ENCODE measurements around the gene ARIH1. TPM values are rescaled to one million over a fixed set of nuclear protein-coding genes. Genes with fewer than 3 reads are reported as not detected.

The ARIH1 gene
- total and polyA plus RNA-seq, 10 of the 15 experiments (the other 5 are each of a cell fraction or from before 2014, with no cell fraction given) = 14.7 to 99.5 (median 26.5) TPM

DNA sequence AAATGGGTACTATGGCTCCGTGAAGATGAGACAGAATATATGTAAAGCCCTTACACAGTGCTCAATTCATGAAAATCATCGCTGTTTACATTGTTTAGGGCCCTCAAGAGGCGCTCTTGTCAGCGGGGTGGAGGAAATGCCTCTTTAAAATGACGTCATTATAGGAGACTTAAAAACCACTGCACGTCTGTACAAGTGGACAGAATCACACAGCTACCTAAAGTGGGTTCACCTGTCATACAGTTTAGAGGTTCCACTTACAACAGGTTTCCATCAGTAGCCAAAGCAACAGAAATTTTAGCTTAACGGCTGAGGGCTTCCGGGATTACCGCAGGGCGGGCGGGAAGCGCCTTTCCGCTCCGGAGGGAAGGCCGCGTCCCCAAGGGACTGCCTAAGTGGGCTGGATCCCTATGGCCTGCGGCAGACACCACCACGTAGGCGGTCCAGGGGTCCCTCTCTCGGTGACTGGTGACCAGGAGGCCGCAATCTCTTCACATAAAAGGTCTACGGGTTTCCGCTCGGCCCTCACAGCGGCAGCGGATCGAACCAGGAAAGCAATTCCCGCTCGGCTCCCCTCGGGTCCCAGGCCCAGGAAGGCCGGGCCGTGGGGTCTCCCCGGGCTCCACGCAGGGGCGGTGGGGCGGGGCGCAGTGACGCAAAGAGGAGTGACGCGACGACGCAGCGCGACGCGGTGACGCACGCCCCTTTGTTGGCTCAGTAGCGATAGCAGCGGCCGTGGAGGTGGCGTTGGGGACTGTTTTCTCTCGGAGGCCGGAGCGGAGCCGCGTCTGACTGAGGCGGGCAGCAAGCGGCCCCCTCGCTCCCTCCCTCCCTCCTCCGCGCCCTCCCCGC is at the start of gene ARIH1 (continued):
- TF ChIP-seq ZNF622 (IDR thresholded peaks at IDR 0.05) (no peak), EP300 (IDR thresholded peaks at IDR 0.05; ENCODE audit: borderline replicate concordance in 1 of 2, control insufficient read depth in 1 of 2, low read depth in 2 of 2, low read length in 2 of 2) (peak in 1 of 2 experiments; percentile 63; a peak in 1 of 4 replicates), MTA2 (IDR thresholded peaks at IDR 0.05; ENCODE audit: low read depth) (peak; percentile 56; the same call in 1 of the 2 replicates), ZNF24 (IDR thresholded peaks at IDR 0.05) (0 out of 2 replicates have a peak, but pooled peaks have one; percentile 8), WRNIP1 (IDR thresholded peaks at IDR 0.05; ENCODE audit: borderline replicate concordance, low read depth, low read length) (no peak), NBN (IDR thresholded peaks at IDR 0.05) (peak; percentile 94), PAX8 (IDR thresholded peaks at IDR 0.05) (no peak), RBBP5 (conservative IDR thresholded peaks at IDR 0.05) (no peak), ZSCAN29 (IDR thresholded peaks at IDR 0.05) (peak; percentile 23; the same call in 1 of the 2 replicates), POLR2A (IDR thresholded peaks at IDR 0.05; ENCODE audit: low read depth, low read length) (peak; percentile 97), NR2F1 (conservative IDR thresholded peaks at IDR 0.05) (no peak), NR2C2 (IDR thresholded peaks at IDR 0.05; ENCODE audit: borderline replicate concordance, control insufficient read depth, insufficient read length, low read depth) (no peak), NFYA (IDR thresholded peaks at IDR 0.05; ENCODE audit: borderline replicate concordance, low read depth, low read length) (no peak), SMC3 (IDR thresholded peaks at IDR 0.05; ENCODE audit: borderline replicate concordance, low read length) (no peak), BCL3 (IDR thresholded peaks at IDR 0.05; ENCODE audit: borderline replicate concordance, insufficient read depth, low read depth, low read length, poor library complexity, severe bottlenecking) (no peak), ZNF687 (IDR thresholded peaks at IDR 0.05) (peak; percentile 85), MEF2B (IDR thresholded peaks at IDR 0.05; ENCODE audit: partially characterized antibody, poor library complexity, severe bottlenecking) (peak; percentile 98), SMARCA5 (IDR thresholded peaks at IDR 0.05) (no peak), TARDBP (IDR thresholded peaks at IDR 0.05; ENCODE audit: borderline replicate concordance) (no peak)
- TF ChIP-seq, protein P1, sequence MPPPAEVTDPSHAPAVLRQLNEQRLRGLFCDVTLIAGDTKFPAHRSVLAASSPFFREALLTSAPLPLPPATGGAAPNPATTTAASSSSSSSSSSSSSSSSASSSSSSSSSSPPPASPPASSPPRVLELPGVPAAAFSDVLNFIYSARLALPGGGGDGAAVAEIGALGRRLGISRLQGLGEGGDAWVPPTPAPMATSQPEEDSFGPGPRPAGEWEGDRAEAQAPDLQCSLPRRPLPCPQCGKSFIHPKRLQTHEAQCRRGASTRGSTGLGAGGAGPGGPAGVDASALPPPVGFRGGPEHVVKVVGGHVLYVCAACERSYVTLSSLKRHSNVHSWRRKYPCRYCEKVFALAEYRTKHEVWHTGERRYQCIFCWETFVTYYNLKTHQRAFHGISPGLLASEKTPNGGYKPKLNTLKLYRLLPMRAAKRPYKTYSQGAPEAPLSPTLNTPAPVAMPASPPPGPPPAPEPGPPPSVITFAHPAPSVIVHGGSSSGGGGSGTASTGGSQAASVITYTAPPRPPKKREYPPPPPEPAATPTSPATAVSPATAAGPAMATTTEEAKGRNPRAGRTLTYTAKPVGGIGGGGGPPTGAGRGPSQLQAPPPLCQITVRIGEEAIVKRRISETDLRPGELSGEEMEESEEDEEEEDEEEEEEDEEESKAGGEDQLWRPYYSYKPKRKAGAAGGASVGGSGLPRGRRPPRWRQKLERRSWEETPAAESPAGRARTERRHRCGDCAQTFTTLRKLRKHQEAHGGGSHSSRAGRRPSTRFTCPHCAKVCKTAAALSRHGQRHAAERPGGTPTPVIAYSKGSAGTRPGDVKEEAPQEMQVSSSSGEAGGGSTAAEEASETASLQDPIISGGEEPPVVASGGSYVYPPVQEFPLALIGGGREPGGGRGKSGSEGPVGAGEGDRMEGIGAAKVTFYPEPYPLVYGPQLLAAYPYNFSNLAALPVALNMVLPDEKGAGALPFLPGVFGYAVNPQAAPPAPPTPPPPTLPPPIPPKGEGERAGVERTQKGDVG (CRISPR knock-in tag; IDR thresholded peaks at IDR 0.05) = peak; percentile 86

Data from GM12878 (cell line).